ENCODE data around the gene ELOVL1.

Gene ELOVL1

DNA sequence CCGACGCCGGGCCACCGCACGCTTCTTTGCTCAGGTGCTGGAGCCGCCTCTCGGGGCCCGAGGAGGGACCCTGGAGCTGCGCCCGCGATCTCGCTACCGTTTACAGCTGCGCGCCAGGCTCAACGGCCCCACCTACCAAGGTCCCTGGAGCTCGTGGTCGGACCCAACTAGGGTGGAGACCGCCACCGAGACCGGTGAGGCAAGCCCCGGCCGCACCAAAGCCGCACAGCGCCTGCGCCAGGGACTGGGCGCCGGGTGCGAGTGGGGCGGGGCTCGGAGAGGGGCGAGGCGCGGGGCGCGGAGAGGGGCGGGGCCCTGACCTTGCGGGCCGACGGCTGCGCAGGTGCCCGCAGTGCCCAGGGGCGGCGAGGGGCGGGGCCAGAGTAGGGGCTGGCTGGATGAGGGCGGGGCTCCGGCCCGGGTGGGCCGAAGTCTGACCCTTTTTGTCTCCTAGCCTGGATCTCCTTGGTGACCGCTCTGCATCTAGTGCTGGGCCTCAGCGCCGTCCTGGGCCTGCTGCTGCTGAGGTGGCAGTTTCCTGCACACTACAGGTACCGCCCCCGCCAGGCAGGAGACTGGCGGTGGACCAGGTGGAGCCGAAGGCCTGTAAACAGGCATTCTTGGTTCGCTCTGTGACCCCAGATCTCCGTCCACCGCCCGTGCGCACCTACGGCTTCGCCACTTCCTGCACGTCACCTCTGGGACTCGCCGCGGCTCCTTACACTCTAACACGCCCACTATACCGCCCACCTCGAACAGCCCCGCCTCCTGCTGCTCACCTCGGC lies 18.8 kb downstream of the ELOVL1 start:
- H3K27me3 ChIP-seq (replicated peaks; ENCODE audit: control insufficient read depth, insufficient read depth, low read length, poor library complexity, severe bottlenecking), result no peaks in the 10 kb centered on the region
- no peaks in the 10 kb centered on the region for H3K9me3 ChIP-seq (ENCODE audit: control insufficient read depth, low read length)
- peak overlapping the region; percentile 62 for H3K27ac ChIP-seq (ENCODE audit: insufficient read depth, low read length, poor library complexity, severe bottlenecking)
- H3K36me3 ChIP-seq (ENCODE audit: control insufficient read depth, insufficient read depth, low read length), result no peaks in the 10 kb centered on the region
- H3K4me3 ChIP-seq (ENCODE audit: insufficient read depth, low read depth, low read length, poor library complexity, severe bottlenecking), result peak overlapping the region; percentile 42
- DNase-seq, result peak; percentile 39 to 73 (median 48)
- H3K4me1 ChIP-seq (ENCODE audit: control insufficient read depth, insufficient read depth, low read length, poor library complexity, severe bottlenecking), result no peaks in the 10 kb centered on the region

DNA sequence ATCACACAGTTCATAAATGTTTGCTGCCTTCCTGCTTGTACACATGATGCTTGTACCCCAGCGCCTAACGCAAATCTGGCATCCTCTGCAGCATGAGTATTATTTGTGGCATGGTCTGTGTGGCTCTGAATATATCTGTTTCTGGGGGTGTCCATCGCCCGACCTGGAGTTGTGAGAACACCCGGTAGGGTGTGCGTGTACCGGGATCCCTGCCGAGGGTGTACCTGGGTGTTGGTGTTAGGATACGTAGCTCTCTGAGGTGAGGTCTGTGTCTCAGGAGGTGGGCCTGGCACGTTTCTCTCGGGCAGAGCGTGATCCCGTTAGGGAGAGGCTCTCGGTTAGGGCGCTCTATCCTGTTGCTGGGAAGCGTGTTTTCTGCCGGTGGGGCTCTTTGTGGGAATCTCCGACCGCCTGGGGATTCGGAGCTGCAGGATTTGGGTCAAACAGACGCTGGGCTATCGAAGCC lies 19.4 kb downstream of the ELOVL1 start:
- Histone ChIP-seq H3K9me3 (ENCODE audit: control insufficient read depth, low read length) (no peaks in the 10 kb centered on the region), H3K4me1 (ENCODE audit: control insufficient read depth, insufficient read depth, low read length, poor library complexity, severe bottlenecking) (no peaks in the 10 kb centered on the region), H3K4me3 (ENCODE audit: insufficient read depth, low read depth, low read length, poor library complexity, severe bottlenecking) (peak overlapping the region; percentile 42), H3K36me3 (ENCODE audit: control insufficient read depth, insufficient read depth, low read length) (no peaks in the 10 kb centered on the region), H3K27me3 (replicated peaks; ENCODE audit: control insufficient read depth, insufficient read depth, low read length, poor library complexity, severe bottlenecking) (no peaks in the 10 kb centered on the region), H3K27ac (ENCODE audit: insufficient read depth, low read length, poor library complexity, severe bottlenecking) (peak overlapping the region; percentile 62)
- DNase-seq, result no peak

DNA sequence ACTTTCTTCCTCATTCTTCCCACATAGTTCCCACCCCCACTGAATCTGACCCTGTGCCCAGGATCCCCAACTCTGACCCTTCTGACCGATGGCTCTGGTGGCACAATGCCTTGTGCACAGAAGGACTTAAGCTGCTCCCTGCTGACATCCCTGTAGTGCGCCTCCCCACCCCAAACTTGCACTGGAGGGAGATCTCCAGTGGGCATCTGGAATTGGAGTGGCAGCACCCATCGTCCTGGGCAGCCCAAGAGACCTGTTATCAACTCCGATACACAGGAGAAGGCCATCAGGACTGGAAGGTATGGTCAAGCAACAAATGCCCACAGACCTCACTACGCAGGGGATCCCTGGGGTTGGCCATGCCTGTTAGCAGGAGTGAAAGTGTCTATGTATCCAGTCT lies 21.2 kb downstream of the ELOVL1 start:
- DNase-seq, result no peak
- H3K4me3 ChIP-seq (ENCODE audit: insufficient read depth, low read depth, low read length, poor library complexity, severe bottlenecking), result no peak overlapping the region
- H3K27me3 ChIP-seq (replicated peaks; ENCODE audit: control insufficient read depth, insufficient read depth, low read length, poor library complexity, severe bottlenecking), result no peaks in the 10 kb centered on the region
- no peak overlapping the region for H3K27ac ChIP-seq (ENCODE audit: insufficient read depth, low read length, poor library complexity, severe bottlenecking)
- no peaks in the 10 kb centered on the region for H3K4me1 ChIP-seq (ENCODE audit: control insufficient read depth, insufficient read depth, low read length, poor library complexity, severe bottlenecking)
- no peaks in the 10 kb centered on the region for H3K36me3 ChIP-seq (ENCODE audit: control insufficient read depth, insufficient read depth, low read length)
- H3K9me3 ChIP-seq (ENCODE audit: control insufficient read depth, low read length), result no peaks in the 10 kb centered on the region

DNA sequence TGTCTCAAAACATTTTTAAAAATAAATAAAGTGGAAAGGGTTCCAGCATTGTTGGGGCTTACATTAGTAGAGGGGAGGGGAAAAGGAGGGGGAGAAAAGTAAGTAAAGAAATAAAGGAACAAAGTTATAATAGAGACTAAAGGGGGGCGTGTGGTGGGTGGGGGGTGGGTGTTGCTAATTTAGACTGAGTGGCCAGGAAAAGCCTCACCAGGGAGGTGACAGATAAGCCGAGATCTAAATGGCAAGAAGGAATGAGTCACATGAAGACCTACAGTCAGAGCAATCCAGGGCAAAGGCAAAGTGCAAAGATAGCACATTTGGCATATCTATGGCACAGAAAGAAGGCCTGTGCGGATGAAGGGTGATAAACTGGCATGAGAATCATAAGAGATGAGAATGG lies 22.7 kb downstream of the ELOVL1 start:
- Histone ChIP-seq H3K4me3 (ENCODE audit: insufficient read depth, low read depth, low read length, poor library complexity, severe bottlenecking) (no peak overlapping the region), H3K4me1 (ENCODE audit: control insufficient read depth, insufficient read depth, low read length, poor library complexity, severe bottlenecking) (no peaks in the 10 kb centered on the region), H3K27me3 (replicated peaks; ENCODE audit: control insufficient read depth, insufficient read depth, low read length, poor library complexity, severe bottlenecking) (no peaks in the 10 kb centered on the region), H3K36me3 (ENCODE audit: control insufficient read depth, insufficient read depth, low read length) (no peaks in the 10 kb centered on the region), H3K9me3 (ENCODE audit: control insufficient read depth, low read length) (no peaks in the 10 kb centered on the region), H3K27ac (ENCODE audit: insufficient read depth, low read length, poor library complexity, severe bottlenecking) (no peak overlapping the region)
- no peak for DNase-seq

DNA sequence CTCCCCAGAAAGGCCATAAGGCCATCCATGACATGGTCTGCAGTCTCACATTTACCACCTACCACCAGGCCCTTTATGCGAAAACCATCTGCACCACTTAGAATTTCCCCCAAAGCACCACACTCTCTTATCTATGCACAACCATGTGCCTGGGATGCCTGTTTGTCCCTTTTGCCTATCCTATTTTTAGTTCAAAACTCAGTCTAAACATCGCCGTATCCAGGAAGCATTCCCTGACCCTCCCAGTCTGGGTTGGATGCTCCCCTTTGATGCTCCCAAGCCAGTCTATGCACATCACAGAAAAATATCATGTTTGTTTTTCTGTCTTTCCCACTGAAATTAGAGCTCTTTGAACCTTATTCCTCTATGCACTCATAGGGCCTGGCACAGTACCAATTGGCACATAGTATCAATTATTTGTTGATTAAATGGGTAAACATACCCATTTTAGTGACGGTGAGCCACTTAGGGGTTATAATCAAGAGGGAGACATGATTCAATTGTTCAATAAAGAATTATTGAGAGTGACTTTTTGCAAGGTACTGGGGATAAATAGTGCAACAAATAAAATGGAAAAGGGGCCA lies 23.5 kb downstream of the ELOVL1 start:
- no peaks in the 10 kb centered on the region for H3K4me1 ChIP-seq (ENCODE audit: control insufficient read depth, insufficient read depth, low read length, poor library complexity, severe bottlenecking)
- no peaks in the 10 kb centered on the region for H3K9me3 ChIP-seq (ENCODE audit: control insufficient read depth, low read length)
- no peak overlapping the region for H3K27ac ChIP-seq (ENCODE audit: insufficient read depth, low read length, poor library complexity, severe bottlenecking)
- no peaks in the 10 kb centered on the region for H3K36me3 ChIP-seq (ENCODE audit: control insufficient read depth, insufficient read depth, low read length)
- H3K4me3 ChIP-seq (ENCODE audit: insufficient read depth, low read depth, low read length, poor library complexity, severe bottlenecking), result no peak overlapping the region
- H3K27me3 ChIP-seq (replicated peaks; ENCODE audit: control insufficient read depth, insufficient read depth, low read length, poor library complexity, severe bottlenecking), result no peaks in the 10 kb centered on the region
- no peak for DNase-seq

DNA sequence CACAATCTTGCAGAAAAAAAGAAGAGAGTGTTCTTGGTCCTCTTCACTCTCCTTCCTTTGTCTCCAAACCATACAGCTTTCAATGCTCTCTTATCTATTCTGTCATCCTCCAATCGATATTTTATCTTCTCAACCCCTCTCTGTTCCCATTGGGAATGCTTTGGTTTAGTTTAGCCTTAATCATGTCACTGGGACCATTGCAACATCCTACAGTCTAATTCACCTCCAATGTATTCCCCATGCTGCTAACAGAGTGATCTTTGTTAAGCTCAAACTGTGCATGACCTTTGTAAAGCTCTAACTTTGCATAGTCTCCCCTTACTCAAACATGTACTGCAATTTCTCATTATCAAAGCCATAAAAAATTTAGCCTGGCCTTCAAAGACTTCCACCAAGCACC lies 27.3 kb downstream of the ELOVL1 start:
- no peaks in the 10 kb centered on the region for H3K36me3 ChIP-seq (ENCODE audit: control insufficient read depth, insufficient read depth, low read length)
- H3K4me1 ChIP-seq (ENCODE audit: control insufficient read depth, insufficient read depth, low read length, poor library complexity, severe bottlenecking), result no peaks in the 10 kb centered on the region
- no peak overlapping the region for H3K27ac ChIP-seq (ENCODE audit: insufficient read depth, low read length, poor library complexity, severe bottlenecking)
- H3K27me3 ChIP-seq (replicated peaks; ENCODE audit: control insufficient read depth, insufficient read depth, low read length, poor library complexity, severe bottlenecking), result no peaks in the 10 kb centered on the region
- no peak overlapping the region for H3K4me3 ChIP-seq (ENCODE audit: insufficient read depth, low read depth, low read length, poor library complexity, severe bottlenecking)
- no peaks in the 10 kb centered on the region for H3K9me3 ChIP-seq (ENCODE audit: control insufficient read depth, low read length)
- no peak for DNase-seq

DNA sequence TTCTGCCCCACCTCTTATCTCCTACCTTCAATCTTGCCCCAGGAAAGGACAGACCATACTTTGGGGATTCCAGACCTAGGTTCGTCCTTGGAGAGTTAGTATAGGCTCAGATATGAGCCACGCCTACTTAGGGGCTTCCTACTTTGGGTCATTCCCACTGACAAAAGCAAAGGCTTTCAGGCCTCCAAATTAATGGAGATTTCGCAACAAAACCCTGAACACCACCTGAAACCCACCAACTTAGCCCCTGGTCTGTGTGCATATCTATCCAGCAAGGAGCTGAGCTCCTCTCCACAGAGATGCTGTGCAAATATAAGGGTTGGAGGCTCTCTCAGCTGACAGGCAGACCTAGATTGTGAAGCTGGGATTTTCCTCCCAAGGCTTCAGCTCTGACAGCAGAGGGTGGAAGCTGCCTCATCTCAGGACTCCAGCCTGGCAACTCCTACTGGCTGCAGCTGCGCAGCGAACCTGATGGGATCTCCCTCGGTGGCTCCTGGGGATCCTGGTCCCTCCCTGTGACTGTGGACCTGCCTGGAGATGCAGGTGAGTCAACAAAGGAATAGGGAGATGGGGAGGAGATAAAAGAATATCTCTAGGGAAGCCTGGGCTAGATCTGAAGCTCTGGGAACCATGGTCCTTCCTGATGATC lies 28.1 kb downstream of the ELOVL1 start:
- H3K36me3 ChIP-seq (ENCODE audit: control insufficient read depth, insufficient read depth, low read length), result no peaks in the 10 kb centered on the region
- no peaks in the 10 kb centered on the region for H3K4me1 ChIP-seq (ENCODE audit: control insufficient read depth, insufficient read depth, low read length, poor library complexity, severe bottlenecking)
- H3K27me3 ChIP-seq (replicated peaks; ENCODE audit: control insufficient read depth, insufficient read depth, low read length, poor library complexity, severe bottlenecking), result no peaks in the 10 kb centered on the region
- H3K4me3 ChIP-seq (ENCODE audit: insufficient read depth, low read depth, low read length, poor library complexity, severe bottlenecking), result no peak overlapping the region
- H3K9me3 ChIP-seq (ENCODE audit: control insufficient read depth, low read length), result no peaks in the 10 kb centered on the region
- H3K27ac ChIP-seq (ENCODE audit: insufficient read depth, low read length, poor library complexity, severe bottlenecking), result no peak overlapping the region
- no peak for DNase-seq

DNA sequence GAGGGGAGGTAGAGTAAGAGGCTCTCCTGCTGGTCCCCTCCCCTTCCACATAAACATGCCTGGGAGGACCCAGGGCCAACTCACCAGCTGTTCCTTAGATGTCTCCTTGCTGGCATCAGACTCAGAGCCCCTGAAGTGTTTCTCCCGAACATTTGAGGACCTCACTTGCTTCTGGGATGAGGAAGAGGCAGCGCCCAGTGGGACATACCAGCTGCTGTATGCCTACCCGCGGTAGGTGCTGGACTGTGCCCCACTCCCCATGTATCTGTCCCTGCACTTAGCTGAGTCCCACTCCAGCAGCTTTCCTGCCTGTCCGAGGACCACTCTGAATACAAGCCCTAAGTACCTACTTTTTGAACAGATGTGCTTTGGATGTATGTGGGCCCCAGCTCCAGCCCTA lies 29.8 kb downstream of the ELOVL1 start:
- no peaks in the 10 kb centered on the region for H3K36me3 ChIP-seq (ENCODE audit: control insufficient read depth, insufficient read depth, low read length)
- no peaks in the 10 kb centered on the region for H3K4me1 ChIP-seq (ENCODE audit: control insufficient read depth, insufficient read depth, low read length, poor library complexity, severe bottlenecking)
- H3K27me3 ChIP-seq (replicated peaks; ENCODE audit: control insufficient read depth, insufficient read depth, low read length, poor library complexity, severe bottlenecking), result no peaks in the 10 kb centered on the region
- H3K27ac ChIP-seq (ENCODE audit: insufficient read depth, low read length, poor library complexity, severe bottlenecking), result no peak overlapping the region
- no peak for DNase-seq
- H3K9me3 ChIP-seq (ENCODE audit: control insufficient read depth, low read length), result no peaks in the 10 kb centered on the region
- no peak overlapping the region for H3K4me3 ChIP-seq (ENCODE audit: insufficient read depth, low read depth, low read length, poor library complexity, severe bottlenecking)

DNA sequence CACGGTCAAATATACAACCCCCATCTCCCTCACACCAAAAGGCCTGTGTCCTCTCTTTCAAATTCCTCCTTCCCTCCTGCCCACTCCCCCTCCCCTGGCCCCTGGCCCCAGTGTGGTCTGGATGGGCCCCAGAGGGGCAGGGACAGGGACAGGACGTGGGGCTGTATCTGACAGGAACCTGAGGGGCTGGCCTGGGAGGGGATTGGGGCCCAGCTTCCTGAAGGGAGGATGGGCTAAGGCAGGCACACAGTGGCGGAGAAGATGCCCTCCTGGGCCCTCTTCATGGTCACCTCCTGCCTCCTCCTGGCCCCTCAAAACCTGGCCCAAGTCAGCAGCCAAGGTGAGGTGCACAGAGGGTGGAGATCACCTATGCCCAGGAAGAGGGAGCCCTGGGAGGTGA lies 30.2 kb downstream of the ELOVL1 start, which contains the start of gene MPL:
Gene MPL, plus strand, starts transcription at position 231 of the 400 bp plus-strand sequence. Its CDS starts 31 bp downstream, at position 262.
- no peak for DNase-seq
- Histone ChIP-seq H3K4me1 (ENCODE audit: control insufficient read depth, insufficient read depth, low read length, poor library complexity, severe bottlenecking) (no peaks in the 10 kb centered on the region), H3K27me3 (replicated peaks; ENCODE audit: control insufficient read depth, insufficient read depth, low read length, poor library complexity, severe bottlenecking) (no peaks in the 10 kb centered on the region), H3K27ac (ENCODE audit: insufficient read depth, low read length, poor library complexity, severe bottlenecking) (no peak within 1 kb of the TSS), H3K36me3 (ENCODE audit: control insufficient read depth, insufficient read depth, low read length) (no peaks in the 10 kb centered on the region), H3K9me3 (ENCODE audit: control insufficient read depth, low read length) (no peaks in the 10 kb centered on the region), H3K4me3 (ENCODE audit: insufficient read depth, low read depth, low read length, poor library complexity, severe bottlenecking) (no peak within 1 kb of the TSS)
